Measurements from ENCODE around the gene CNTNAP2. TPM values are rescaled to one million over a fixed set of nuclear protein-coding genes. Genes with fewer than 3 reads are reported as not detected.

Gene CNTNAP2
- total RNA-seq, 1 experiment from 2014 or later: 64.5 TPM

DNA sequence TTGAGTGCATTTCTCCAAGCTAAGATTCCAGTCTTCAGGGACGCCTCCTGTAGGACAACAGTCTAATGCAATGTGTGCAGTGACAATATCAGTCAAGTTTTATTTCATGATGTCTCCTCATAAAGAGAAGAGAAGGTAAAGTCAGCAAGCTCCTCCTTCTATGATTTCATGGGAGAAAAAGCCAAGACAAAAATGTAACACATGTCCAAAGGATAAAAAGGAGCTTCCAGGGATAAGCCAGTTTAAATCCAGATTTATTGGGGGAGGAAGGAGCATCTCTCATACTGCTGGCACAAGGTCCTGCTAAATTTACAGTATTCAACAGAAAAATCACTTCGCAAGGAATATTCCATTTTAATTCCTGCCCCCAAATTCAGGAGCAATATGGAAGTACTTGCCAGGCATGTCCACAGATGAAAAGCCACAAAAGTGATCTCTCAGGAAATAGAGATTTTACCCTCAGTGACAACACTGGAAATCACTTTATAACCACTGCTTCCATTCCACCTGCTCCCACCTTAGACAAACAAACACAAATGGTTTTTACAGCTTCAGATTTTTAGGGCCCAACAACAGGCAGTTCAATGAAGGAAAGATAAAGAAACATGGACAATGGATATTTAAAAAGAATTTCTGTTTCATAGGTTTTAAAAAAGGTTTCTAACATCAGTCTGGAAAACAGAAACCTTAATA, 1796.5 kb downstream of the CNTNAP2 start:
- H3K27ac ChIP-seq (ENCODE audit: insufficient read length, low read depth, low read length): no peak overlapping the region
- H2BK12ac ChIP-seq (ENCODE audit: insufficient read length, low read depth, low read length): no peak overlapping the region
- H3T11ph ChIP-seq (ENCODE audit: low read length): no peak overlapping the region
- H3K14ac ChIP-seq (ENCODE audit: insufficient read depth, low read length): no peak overlapping the region
- no peaks in the 10 kb centered on the region for H3K9me3 ChIP-seq (ENCODE audit: control insufficient read depth, low read depth, low read length)
- H4K8ac ChIP-seq (replicated peaks; ENCODE audit: insufficient read length, low read depth, low read length): no peak overlapping the region
- no CpG with 5 or more reads among the region's 2 CpGs for WGBS (ENCODE audit: extremely low coverage, insufficient read length, low lambda C conversion rate)
- H2BK5ac ChIP-seq (ENCODE audit: insufficient read length, low read length): no peak overlapping the region
- TF ChIP-seq, protein P1, sequence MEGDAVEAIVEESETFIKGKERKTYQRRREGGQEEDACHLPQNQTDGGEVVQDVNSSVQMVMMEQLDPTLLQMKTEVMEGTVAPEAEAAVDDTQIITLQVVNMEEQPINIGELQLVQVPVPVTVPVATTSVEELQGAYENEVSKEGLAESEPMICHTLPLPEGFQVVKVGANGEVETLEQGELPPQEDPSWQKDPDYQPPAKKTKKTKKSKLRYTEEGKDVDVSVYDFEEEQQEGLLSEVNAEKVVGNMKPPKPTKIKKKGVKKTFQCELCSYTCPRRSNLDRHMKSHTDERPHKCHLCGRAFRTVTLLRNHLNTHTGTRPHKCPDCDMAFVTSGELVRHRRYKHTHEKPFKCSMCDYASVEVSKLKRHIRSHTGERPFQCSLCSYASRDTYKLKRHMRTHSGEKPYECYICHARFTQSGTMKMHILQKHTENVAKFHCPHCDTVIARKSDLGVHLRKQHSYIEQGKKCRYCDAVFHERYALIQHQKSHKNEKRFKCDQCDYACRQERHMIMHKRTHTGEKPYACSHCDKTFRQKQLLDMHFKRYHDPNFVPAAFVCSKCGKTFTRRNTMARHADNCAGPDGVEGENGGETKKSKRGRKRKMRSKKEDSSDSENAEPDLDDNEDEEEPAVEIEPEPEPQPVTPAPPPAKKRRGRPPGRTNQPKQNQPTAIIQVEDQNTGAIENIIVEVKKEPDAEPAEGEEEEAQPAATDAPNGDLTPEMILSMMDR (conservative IDR thresholded peaks at IDR 0.05): no peak
- no peaks in the 10 kb centered on the region for H3K36me3 Mint-ChIP-seq (ENCODE audit: insufficient read depth in 1 of 3, low read depth in 3 of 3)
- no peak overlapping the region for H3K56ac ChIP-seq (ENCODE audit: insufficient read length, low read depth, low read length)
- H2BK15ac ChIP-seq (ENCODE audit: low read depth, low read length): no peak overlapping the region
- no peaks in the 10 kb centered on the region for H3K23me2 ChIP-seq (ENCODE audit: insufficient read length, low read depth, low read length, poor library complexity, severe bottlenecking)
- H3K4me2 ChIP-seq (ENCODE audit: insufficient read depth, insufficient read length, low read length): no peak overlapping the region
- H4K5ac ChIP-seq (ENCODE audit: insufficient read length, low read depth, low read length): no peak overlapping the region
- H3K9me3 Mint-ChIP-seq: no peaks in the 10 kb centered on the region; a peak in 1 of 5 replicates
- no peak overlapping the region for H3K4me3 Mint-ChIP-seq
- H2BK120ac ChIP-seq (ENCODE audit: low read depth, low read length, poor library complexity, severe bottlenecking): no peak overlapping the region
- no peaks in the 10 kb centered on the region for H3K79me1 ChIP-seq (ENCODE audit: insufficient read depth, low read depth, low read length, poor library complexity, severe bottlenecking)
- H3K79me2 ChIP-seq (ENCODE audit: insufficient read depth, low read length): no peaks in the 10 kb centered on the region
- H3K18ac ChIP-seq (ENCODE audit: insufficient read length, low read depth, low read length): no peak overlapping the region
- no peak overlapping the region for H2AFZ ChIP-seq (ENCODE audit: low read length)
- H3K27me3 ChIP-seq (ENCODE audit: insufficient read depth, low read length): no peaks in the 10 kb centered on the region
- H4K91ac ChIP-seq (ENCODE audit: insufficient read length, low read depth, low read length): no peak overlapping the region
- H3K23ac ChIP-seq (ENCODE audit: insufficient read length, low read depth, low read length): no peak overlapping the region
- H3K9ac ChIP-seq (ENCODE audit: extremely low read depth, insufficient read length, low read length): no peak overlapping the region
- H4K20me1 ChIP-seq (ENCODE audit: control insufficient read depth, insufficient read depth, insufficient read length): no peaks in the 10 kb centered on the region
- no peaks in the 10 kb centered on the region; the same call in 1 of the 2 replicates for H3K27me3 Mint-ChIP-seq (ENCODE audit: low read depth)
- peaks cover 30 to 40% of the 10 kb centered on the region in 2 experiments for H3K4me1 Mint-ChIP-seq
- H3K4ac ChIP-seq (ENCODE audit: low read depth, low read length): no peak overlapping the region
- H2AK5ac ChIP-seq (ENCODE audit: insufficient read length, low read length): no peak overlapping the region
- DNase-seq: no peak
- H3K4me1 ChIP-seq (ENCODE audit: insufficient read depth, low read length): no peaks in the 10 kb centered on the region
- no peak overlapping the region for H3K27ac Mint-ChIP-seq
- no peak overlapping the region for H2BK20ac ChIP-seq (ENCODE audit: low read depth, low read length, poor library complexity, severe bottlenecking)
